PC-3 (cell line): Measurements from ENCODE around the gene TANC1. TPM values are rescaled to one million over a fixed set of nuclear protein-coding genes. Genes with fewer than 3 reads are reported as not detected.
A peak's percentile ranks its signal among the peaks of the same experiment; 100 is the strongest.
"Not testable (repeated sequence)": the region's sequence is repeated elsewhere in the genome, so short reads cannot be mapped to it uniquely, and the experiment has no call there.

Experiments used
- ATAC-seq: fragments of 200-7000 bp; cut with Tn5 transposase; 2 replicates; pipeline ENCODE4 v1.9.1; 2020; ENCODE audit warnings: mild to moderate bottlenecking, moderate library complexity
- BruUV-seq: library from RNA; stranded (reverse); fragments of 400-500 nt; replicated peaks from 2 replicates; lab custom pipeline; 2021; lab: Mats Ljungman, UMichigan
- CTCF ChIA-PET: fragments of 300-600 bp; sonication (Branson Sonifier 250); formaldehyde crosslinking; loops from one replicate; lab custom pipeline; 2022; ENCODE audit warnings: antibody characterized with exemption; lab: Charles Lee
- POLR2A ChIA-PET: fragments of 300-600 bp; sonication (Branson Sonifier 250); formaldehyde crosslinking; loops from one replicate; lab custom pipeline; 2022; ENCODE audit warnings: antibody characterized with exemption; ENCODE audit not compliant: unreplicated experiment; lab: Charles Lee
- DNase-seq: peaks from one replicate; pipeline ENCODE4 v3.0.0-alpha.2; 2015
- H2AFZ ChIP-seq: fragments of 300-600 bp; sonication (generic); 2 replicates; pipeline ENCODE4 v1.6.0; 2016; ENCODE audit warnings: antibody characterized with exemption, low read length
- H3F3A ChIP-seq: fragments of 300-600 bp; sonication (generic); one replicate; pipeline ENCODE4 v1.6.0; 2017; ENCODE audit warnings: antibody characterized with exemption, low read length, control low read depth, mild to moderate bottlenecking; ENCODE audit not compliant: unreplicated experiment
- H3K27ac ChIP-seq: fragments of 300-600 bp; sonication (generic); 2 replicates; pipeline ENCODE4 v1.5.1; 2016; ENCODE audit warnings: mild to moderate bottlenecking, low read length
- H3K27me3 ChIP-seq: fragments of 300-600 bp; sonication (generic); 2 replicates; pipeline ENCODE4 v1.6.1; 2016; ENCODE audit warnings: low read length, mixed read lengths
- H3K36me3 ChIP-seq: fragments of 300-600 bp; sonication (generic); 2 replicates; pipeline ENCODE4 v1.6.1; 2016; ENCODE audit warnings: low read depth, mixed run types, low read length, mixed read lengths
- H3K4me1 ChIP-seq: fragments of 300-600 bp; sonication (generic); 2 replicates; pipeline ENCODE4 v1.5.1; 2016; ENCODE audit warnings: low read length; ENCODE audit not compliant: insufficient read depth
- H3K4me2 ChIP-seq: fragments of 300-600 bp; sonication (generic); 2 replicates; pipeline ENCODE4 v1.6.0; 2016; ENCODE audit warnings: low read length
- H3K4me3 ChIP-seq: fragments of 300-600 bp; sonication (generic); 2 replicates; pipeline ENCODE4 v1.5.1; 2016; ENCODE audit warnings: mild to moderate bottlenecking, low read length, mixed read lengths
- H3K79me2 ChIP-seq: fragments of 300-600 bp; sonication (generic); 2 replicates; pipeline ENCODE4 v1.6.1; 2017; ENCODE audit warnings: low read length, mixed read lengths
- H3K9ac ChIP-seq: fragments of 300-600 bp; sonication (generic); 2 replicates; pipeline ENCODE4 v1.6.0; 2016; ENCODE audit warnings: mild to moderate bottlenecking, low read length
- H3K9me2 ChIP-seq: fragments of 300-600 bp; sonication (generic); replicated peaks from 2 replicates; pipeline ENCODE4 v1.6.1; 2016; ENCODE audit warnings: mixed run types, low read length, mixed read lengths
- H3K9me3 ChIP-seq: fragments of 300-600 bp; sonication (generic); 2 replicates; pipeline ENCODE4 v1.6.1; 2016; ENCODE audit warnings: low read length, mixed read lengths
- H4K20me1 ChIP-seq: fragments of 300-600 bp; sonication (generic); 2 replicates; pipeline ENCODE4 v1.6.1; 2016; ENCODE audit warnings: low read length, mixed read lengths
- EZH2 ChIP-seq: fragments of 300-600 bp; sonication (generic); IDR thresholded peaks from one replicate; pipeline ENCODE4 v1.6.1; 2017; ENCODE audit warnings: antibody characterized with exemption, mild to moderate bottlenecking, low read length; ENCODE audit not compliant: unreplicated experiment
- EZH2phosphoT487 ChIP-seq: fragments of 300-600 bp; sonication (generic); IDR thresholded peaks from 2 replicates; pipeline ENCODE4 v1.6.1; 2018; ENCODE audit warnings: mild to moderate bottlenecking, antibody characterized with exemption, low read length, borderline replicate concordance
- intact Hi-C: fragments of 100-400 bp; cut with micrococcal nuclease; formaldehyde crosslinking; loops from 2 replicates; pipeline ENCODE4 v1.9.0; 2023
- total RNA-seq: library from RNA; depleted of rRNA; stranded (reverse); fragments of >200 nt; gene quantifications from 2 replicates; pipeline ENCODE4 v1.2.3, GENCODE V29; 2014
- TF ChIP-seq, protein P1 (sequence below): fragments of 300-600 bp; sonication (generic); conservative IDR thresholded peaks from 2 replicates; pipeline ENCODE4 v1.5.1; 2017; ENCODE audit warnings: antibody characterized with exemption, low read depth, mild to moderate bottlenecking, low read length

TANC1 gene
- total RNA-seq, 1 experiment from 2014 or later = 17.6 TPM

DNA sequence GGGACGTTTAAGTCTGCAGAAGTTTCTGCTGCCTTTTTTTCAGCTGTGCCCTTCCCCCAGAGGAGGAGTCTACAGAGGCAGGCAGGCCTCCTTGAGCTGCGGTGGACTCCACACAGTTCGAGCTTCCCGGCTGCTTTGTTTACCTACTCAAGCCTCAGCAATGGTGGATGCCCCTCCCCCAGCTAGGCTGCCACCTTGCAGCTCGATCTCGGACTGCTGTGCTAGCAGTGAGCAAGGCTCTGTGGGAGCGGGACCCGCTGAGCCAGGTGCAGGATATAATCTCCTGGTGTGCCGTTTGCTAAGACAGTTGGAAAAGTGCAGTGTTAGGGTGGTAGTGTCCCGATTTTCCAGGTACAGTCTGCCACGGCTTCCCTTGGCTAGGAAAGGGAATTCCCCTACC lies 72.9 kb downstream of the TANC1 start:
- CTCF ChIA-PET, H3K9me2 ChIP-seq, H3K4me3 ChIP-seq, intact Hi-C loops, H3K4me2 ChIP-seq, H3K27ac ChIP-seq, ATAC-seq, H4K20me1 ChIP-seq, H3K9me3 ChIP-seq, H3K9ac ChIP-seq, H3F3A ChIP-seq, H3K36me3 ChIP-seq, H3K27me3 ChIP-seq, H2AFZ ChIP-seq, DNase-seq, BruUV-seq: not testable (repeated sequence)
- POLR2A ChIA-PET = interaction anchor here (0.5 kb wide), 1 partner anchor 77 kb away, joined by 3 read pairs; no protein-coding TSS in a partner anchor
- Histone ChIP-seq H3K4me1 (peaks cover 39% of the 10 kb centered on the region), H3K79me2 (peaks cover 41% of the 10 kb centered on the region)

DNA sequence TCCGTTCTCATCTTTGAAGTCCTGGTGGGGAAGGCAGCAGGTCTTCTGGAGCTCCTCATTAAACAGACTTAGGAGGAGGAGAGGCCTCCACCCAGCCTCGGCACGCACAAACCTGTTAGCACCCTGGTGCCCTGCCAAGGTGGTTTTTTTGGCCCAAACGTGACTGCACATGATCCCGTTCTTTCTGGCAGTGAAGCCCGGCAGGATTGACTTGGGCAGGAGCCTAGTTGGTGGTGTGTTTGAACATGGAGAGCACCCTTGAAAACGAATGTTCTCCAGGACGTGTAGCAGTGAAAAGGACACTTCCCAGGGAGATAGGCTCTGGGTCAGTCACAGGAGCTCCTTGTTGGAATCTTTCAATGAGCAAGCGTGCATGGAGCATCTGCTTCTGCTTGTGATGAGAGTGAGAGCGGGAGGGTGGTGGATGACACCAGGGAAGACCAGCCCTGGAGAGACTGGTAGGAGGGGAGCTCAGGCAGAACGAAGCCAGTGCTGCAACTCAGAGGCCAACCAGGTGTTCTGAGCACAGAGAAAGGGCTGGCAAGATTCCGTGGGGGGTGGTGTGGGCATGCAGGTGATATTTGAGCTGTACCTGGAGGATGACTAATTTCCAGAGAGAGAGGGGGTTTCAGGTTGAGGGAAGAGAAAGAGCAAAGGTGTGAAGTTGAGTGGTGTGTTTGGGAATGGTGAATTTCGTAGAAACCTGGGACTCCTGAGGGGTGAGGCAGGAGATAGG lies 73.8 kb downstream of the TANC1 start:
- peaks cover 49% of the 10 kb centered on the region for H3K4me1 ChIP-seq
- H3K27me3 ChIP-seq = no peaks in the 10 kb centered on the region
- no peak overlapping the region for H2AFZ ChIP-seq
- no peaks in the 10 kb centered on the region for H4K20me1 ChIP-seq
- no peak overlapping the region for H3K4me3 ChIP-seq
- ATAC-seq (no peak), DNase-seq (peak; percentile 29)
- no peaks in the 10 kb centered on the region for H3K9me3 ChIP-seq
- no TSS peak for BruUV-seq
- CTCF ChIA-PET = no interaction called here
- TF ChIP-seq EZH2phosphoT487 (no peak), EZH2 (no peak)
- TF ChIP-seq, protein P1, sequence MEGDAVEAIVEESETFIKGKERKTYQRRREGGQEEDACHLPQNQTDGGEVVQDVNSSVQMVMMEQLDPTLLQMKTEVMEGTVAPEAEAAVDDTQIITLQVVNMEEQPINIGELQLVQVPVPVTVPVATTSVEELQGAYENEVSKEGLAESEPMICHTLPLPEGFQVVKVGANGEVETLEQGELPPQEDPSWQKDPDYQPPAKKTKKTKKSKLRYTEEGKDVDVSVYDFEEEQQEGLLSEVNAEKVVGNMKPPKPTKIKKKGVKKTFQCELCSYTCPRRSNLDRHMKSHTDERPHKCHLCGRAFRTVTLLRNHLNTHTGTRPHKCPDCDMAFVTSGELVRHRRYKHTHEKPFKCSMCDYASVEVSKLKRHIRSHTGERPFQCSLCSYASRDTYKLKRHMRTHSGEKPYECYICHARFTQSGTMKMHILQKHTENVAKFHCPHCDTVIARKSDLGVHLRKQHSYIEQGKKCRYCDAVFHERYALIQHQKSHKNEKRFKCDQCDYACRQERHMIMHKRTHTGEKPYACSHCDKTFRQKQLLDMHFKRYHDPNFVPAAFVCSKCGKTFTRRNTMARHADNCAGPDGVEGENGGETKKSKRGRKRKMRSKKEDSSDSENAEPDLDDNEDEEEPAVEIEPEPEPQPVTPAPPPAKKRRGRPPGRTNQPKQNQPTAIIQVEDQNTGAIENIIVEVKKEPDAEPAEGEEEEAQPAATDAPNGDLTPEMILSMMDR = no peak
- POLR2A ChIA-PET = interaction anchor here (0.5 kb wide), 1 partner anchor 78 kb away, joined by 3 read pairs; no protein-coding TSS in a partner anchor
- H3K9me2 ChIP-seq = no peaks in the 10 kb centered on the region
- peaks cover 5% of the 10 kb centered on the region for H3K36me3 ChIP-seq
- peaks cover 46% of the 10 kb centered on the region for H3K79me2 ChIP-seq
- H3K4me2 ChIP-seq = no peak overlapping the region
- H3F3A ChIP-seq = no peaks in the 10 kb centered on the region
- intact Hi-C loops = no loop called here
- H3K9ac ChIP-seq = no peak overlapping the region
- H3K27ac ChIP-seq = no peak overlapping the region

DNA sequence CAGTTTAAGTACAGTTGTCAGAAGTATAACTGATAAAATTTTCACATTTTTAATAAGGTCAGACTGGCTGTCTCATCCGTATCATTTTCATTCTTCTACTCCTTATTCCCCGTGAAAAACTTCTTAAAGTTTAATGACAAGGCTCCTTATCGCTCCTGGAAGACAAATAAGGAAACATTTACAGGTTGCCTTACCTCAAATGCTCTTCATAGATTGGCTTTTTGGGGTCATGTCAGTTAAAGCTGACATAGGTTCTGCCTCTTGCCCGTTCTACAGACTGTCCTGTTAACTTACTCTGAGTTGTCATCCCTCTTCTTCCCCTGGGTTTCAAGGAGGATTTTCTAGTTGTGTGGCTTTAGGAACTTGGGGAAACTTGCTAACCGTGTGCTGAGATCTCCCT lies 75.3 kb downstream of the TANC1 start:
- Histone ChIP-seq H2AFZ (no peak overlapping the region), H3K27ac (no peak overlapping the region), H3F3A (no peaks in the 10 kb centered on the region), H3K9ac (no peak overlapping the region), H3K4me3 (no peak overlapping the region), H3K9me3 (no peaks in the 10 kb centered on the region), H3K9me2 (no peaks in the 10 kb centered on the region), H4K20me1 (no peaks in the 10 kb centered on the region), H3K79me2 (peaks cover 54% of the 10 kb centered on the region), H3K27me3 (no peaks in the 10 kb centered on the region), H3K4me2 (no peak overlapping the region), H3K4me1 (peaks cover 51% of the 10 kb centered on the region), H3K36me3 (peaks cover 5% of the 10 kb centered on the region)
- DNase-seq (no peak), ATAC-seq (no peak)
- TF ChIP-seq EZH2phosphoT487 = no peak
- TF ChIP-seq, protein P1 = no peak
- no peak for TF ChIP-seq EZH2
- CTCF ChIA-PET = no interaction called here
- intact Hi-C loops = no loop called here
- POLR2A ChIA-PET = no interaction called here
- no TSS peak for BruUV-seq
